ENCODE results near the gene INTS7.

INTS7 gene

GRCh38 chr1:211908951-211909350 lies 126.4 kb downstream of the INTS7 start:
- no peak for DNase-seq (ENCODE audit: low read depth)
- TF ChIP-seq CTCF (IDR thresholded peaks at IDR 0.05; ENCODE audit: low read depth, low read length) (no peak), POLR2A (IDR thresholded peaks at IDR 0.05; ENCODE audit: extremely low read depth, insufficient read length) (no peak), MYC (IDR thresholded peaks at IDR 0.05; ENCODE audit: low read depth, low read length) (no peak)
- no peak overlapping the region for H3K4me3 ChIP-seq (ENCODE audit: low read depth, low read length)

GRCh38 chr1:211908453-211908852 lies 126.9 kb downstream of the INTS7 start:
- peak; percentile 54 for DNase-seq (ENCODE audit: low read depth)
- no peak for TF ChIP-seq MYC (IDR thresholded peaks at IDR 0.05; ENCODE audit: low read depth, low read length)
- no peak for TF ChIP-seq CTCF (IDR thresholded peaks at IDR 0.05; ENCODE audit: low read depth, low read length)
- no peak for TF ChIP-seq POLR2A (IDR thresholded peaks at IDR 0.05; ENCODE audit: extremely low read depth, insufficient read length)
- no peak for TF ChIP-seq MAX (IDR thresholded peaks at IDR 0.05; ENCODE audit: low read depth, low read length)
- H3K4me3 ChIP-seq (ENCODE audit: low read depth, low read length) = no peak overlapping the region

- H3K4me3 ChIP-seq (ENCODE audit: low read depth, low read length) = no peak overlapping the region
- DNase-seq (ENCODE audit: low read depth) = no peak
- TF ChIP-seq MYC (IDR thresholded peaks at IDR 0.05; ENCODE audit: low read depth, low read length) (no peak), POLR2A (IDR thresholded peaks at IDR 0.05; ENCODE audit: extremely low read depth, insufficient read length) (no peak), MAX (IDR thresholded peaks at IDR 0.05; ENCODE audit: low read depth, low read length) (no peak), CTCF (IDR thresholded peaks at IDR 0.05; ENCODE audit: low read depth, low read length) (no peak)
Observed at GRCh38 chr1:211903490-211904245, 131.7 kb downstream of the INTS7 start.

GRCh38 chr1:211902624-211903291 lies 132.6 kb downstream of the INTS7 start:
- no peak overlapping the region for H3K4me3 ChIP-seq (ENCODE audit: low read depth, low read length)
- TF ChIP-seq MAX (IDR thresholded peaks at IDR 0.05; ENCODE audit: low read depth, low read length) (no peak), CTCF (IDR thresholded peaks at IDR 0.05; ENCODE audit: low read depth, low read length) (no peak), POLR2A (IDR thresholded peaks at IDR 0.05; ENCODE audit: extremely low read depth, insufficient read length) (no peak), MYC (IDR thresholded peaks at IDR 0.05; ENCODE audit: low read depth, low read length) (no peak)
- no peak for DNase-seq (ENCODE audit: low read depth)

- TF ChIP-seq CTCF (IDR thresholded peaks at IDR 0.05; ENCODE audit: low read depth, low read length) (no peak), POLR2A (IDR thresholded peaks at IDR 0.05; ENCODE audit: extremely low read depth, insufficient read length) (no peak), MAX (IDR thresholded peaks at IDR 0.05; ENCODE audit: low read depth, low read length) (no peak), MYC (IDR thresholded peaks at IDR 0.05; ENCODE audit: low read depth, low read length) (no peak)
- H3K4me3 ChIP-seq (ENCODE audit: low read depth, low read length) = no peak overlapping the region
Observed at GRCh38 chr1:211901945-211902344, 133.4 kb downstream of the INTS7 start.

More at GRCh38 chr1:211901945-211902344, 133.4 kb downstream of the INTS7 start:
- no peak for DNase-seq (ENCODE audit: low read depth)
